Measurements from ENCODE around the gene SF3B3.

GRCh38 chr16:70594569-70594968 is 71.0 kb downstream of the SF3B3 start:
- TF ChIP-seq POLR2A (IDR thresholded peaks at IDR 0.05): no peak
- no peak for TF ChIP-seq CTCF (IDR thresholded peaks at IDR 0.05)
- no peak for TF ChIP-seq EP300 (IDR thresholded peaks at IDR 0.05)
- peak in 1 of 3 donors; percentile 11 for TF ChIP-seq POLR2AphosphoS5 (IDR thresholded peaks at IDR 0.05)

All from suprapubic skin (tissue), 4 donors.